GM21360 (cell line): ENCODE data around the gene CHN2.

ENCODE experiments used
- ATAC-seq: cut with Tn5 transposase; IDR thresholded peaks from one replicate; pipeline ENCODE4 v1.9.1; 2021; ENCODE audit warnings: mild to moderate bottlenecking, moderate library complexity; ENCODE audit not compliant: unreplicated experiment

Gene CHN2

DNA sequence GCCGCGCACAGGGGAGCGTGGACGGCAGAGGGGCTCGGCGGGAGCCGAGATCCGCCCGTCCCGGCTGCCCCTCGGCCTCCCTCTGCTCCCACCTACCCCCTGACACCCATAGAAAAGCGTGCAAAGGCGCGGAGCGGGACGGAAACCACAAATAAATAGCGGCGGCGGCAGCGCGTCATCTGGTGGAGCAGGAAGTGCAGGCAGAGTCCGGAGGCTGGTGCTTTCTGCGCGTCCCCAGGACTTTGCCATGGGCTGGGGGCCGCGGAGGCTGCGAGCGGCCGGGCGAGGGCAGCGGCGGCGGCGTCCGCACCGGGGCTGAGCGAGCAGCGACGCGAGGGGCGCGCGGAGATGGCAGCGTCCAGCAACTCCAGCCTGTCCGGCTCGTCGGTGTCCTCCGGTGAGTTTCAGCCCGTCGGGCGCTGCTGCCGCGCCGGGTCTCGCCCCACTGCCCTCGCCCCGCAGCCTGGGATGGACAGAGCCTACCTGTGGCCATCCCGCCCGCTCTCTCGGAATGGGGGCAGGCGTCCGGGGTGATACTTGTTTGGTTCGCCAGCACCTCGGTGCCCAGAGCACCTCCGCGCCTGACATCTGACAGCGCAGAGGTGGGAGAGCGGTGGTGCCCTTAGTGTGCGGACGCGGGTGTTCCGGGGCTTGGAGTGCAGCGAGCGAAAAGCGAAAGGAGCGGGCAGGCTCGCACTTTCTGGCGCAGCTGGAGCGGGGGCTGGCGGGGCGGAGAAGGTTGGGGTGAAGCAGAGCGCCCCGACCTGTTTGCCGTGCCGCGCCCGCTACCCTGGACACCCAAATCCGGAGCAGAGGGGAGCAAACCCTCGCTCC lies at the start of gene CHN2:
CHN2 (plus strand) TSS at position 182 of the 834 bp plus-strand sequence.
- no peak for ATAC-seq

DNA sequence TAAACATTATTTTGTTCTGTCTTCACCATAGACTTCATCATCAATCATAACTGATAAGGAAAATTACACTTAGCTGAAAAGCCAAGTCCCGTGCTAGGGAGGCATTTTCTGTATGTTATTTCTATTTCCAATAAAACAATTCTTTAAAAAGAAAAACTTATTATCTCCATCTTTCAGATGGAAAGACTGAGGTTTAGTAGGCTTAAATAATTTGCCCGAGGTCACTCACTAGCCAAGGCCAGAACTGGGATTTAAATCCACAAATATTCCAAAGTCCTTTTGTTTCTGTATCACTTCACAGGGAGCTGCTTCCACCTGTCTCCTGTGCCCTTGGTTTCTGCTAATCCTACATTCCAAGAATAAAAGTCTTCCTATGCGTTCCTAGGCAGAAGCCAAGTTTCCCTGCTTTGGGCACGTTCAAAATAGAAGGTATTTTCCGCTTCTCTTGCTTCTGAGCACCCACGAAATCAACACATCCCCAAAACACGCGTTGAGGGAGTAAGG lies 49.0 kb upstream of the CHN2 start:
- no peak for ATAC-seq

DNA sequence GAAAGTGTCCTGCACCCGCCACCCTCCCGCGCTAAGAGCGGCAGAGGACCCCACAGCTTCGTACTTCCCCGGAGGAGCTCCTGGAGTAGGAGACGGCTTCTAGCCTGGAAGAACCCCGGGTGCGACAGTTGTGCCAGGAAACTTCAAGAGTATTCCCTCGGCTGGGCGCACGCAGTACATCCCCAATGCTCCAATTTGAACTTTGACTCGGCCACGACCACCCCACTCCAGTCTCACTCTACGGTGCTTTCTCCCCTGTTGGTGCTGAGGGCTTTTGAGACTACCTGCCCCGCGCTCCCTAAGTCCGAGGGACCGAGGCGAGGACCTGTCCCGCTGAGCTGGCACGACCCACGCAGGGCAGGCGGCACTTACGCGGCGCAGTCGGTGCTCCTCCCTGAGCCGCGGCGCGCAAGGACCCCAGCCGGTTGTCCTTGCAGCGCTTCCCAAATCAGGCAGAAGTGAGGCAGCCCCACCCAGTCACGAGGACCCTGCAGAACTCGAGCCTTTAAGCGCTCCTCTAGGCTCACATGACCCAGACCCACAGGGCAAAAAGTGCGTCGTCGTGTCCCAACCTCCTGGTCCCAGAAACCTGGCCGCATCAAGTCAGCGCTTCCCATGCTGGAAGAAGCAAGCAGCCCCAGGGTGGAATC lies 48.4 kb upstream of the CHN2 start, which contains the start of gene CPVL:
CPVL (minus strand) TSS at position 481 of the 650 bp plus-strand sequence. CDS start 25,476 bp downstream, outside the sequence.
- no peak for ATAC-seq

DNA sequence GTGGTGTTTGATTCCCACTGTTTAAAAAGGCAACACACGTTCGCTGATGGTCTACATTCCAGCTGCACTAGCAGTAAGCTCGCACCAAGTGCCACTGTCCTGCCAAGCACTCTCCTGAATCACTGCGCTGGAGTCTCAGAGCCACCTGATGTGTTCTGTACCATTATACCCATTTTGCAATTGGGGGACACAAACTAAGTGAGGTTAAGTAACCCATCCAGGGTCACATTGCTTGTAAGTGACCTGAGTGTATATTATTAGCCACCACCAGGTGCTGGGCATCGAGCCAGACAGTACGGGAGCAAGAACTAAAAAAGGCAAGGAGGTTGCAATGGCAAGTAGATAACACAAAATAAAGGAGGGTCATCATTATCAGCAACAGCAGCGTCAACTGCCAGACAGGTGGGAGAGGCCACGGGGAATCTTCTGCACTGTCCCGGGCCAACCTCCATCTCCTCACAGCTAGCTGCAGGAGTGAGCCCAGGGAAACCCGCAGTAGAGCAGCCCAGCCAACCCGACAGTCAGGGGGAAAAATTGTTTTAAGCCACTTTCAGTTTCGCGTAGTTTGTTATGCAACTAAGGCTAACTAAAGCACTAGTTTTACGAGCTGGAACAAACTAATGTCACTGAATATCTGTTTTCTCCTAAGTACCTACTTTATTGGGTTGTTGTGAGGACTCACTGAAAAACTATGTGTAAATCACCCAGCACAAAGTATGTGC lies 47.5 kb upstream of the CHN2 start:
- ATAC-seq, result no peak

DNA sequence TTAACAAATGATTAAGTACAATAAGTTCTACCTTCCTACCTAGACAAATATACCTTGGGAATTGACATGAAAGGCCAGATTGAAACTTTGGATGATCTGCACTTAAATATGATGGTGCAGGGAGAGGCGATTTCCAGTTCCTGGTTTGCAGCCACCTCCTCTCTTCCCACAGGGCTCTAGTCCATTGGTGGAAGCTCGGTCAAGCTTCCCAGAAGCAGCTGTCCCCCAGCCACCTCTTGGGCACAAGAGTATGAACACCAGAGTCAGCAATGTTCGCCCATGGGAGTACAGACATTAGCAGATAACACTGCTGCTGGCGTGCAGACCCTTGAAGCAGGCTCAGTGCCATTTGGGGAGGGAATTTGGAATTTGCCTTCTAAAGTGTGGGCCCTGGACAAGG lies 46.8 kb upstream of the CHN2 start:
- no peak for ATAC-seq

DNA sequence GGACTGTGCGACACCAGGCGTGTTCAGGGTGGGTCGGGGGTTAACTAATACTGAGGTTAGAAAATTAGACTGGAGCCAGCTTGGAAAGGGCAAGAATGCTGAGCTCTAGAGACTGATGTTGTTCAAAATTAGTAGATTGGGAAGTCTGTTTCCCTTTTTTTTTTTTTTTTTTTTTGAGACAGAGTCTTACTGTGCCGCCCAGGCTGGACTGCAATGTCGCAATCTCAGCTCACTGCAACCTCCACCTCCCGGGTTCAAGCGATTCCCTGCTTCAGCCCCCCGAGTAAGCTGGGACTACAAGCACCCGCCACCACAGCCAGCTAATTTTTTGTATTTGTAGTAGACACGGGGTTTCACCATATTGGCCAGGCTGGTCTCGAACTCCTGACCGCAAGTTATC lies 45.5 kb upstream of the CHN2 start:
- ATAC-seq, result no peak

DNA sequence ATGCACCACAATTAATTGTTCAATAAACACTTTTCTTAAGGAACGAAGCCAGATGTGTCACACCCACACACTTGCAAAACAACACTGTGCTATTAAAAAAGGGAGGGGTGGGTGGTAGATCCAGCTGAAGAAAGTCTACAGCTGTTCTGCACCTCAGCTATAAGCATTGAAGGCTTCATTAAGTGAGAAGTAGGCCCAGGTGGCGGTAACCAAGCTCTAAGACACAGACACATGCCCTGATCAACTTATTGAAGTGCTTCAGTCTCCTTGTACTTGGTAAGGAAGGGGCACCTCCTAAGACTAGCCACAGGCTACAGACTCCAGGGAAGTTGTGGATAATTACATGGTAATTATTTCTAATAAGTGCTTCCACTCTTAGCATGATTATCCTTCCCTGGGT lies 43.7 kb upstream of the CHN2 start:
- no peak for ATAC-seq

DNA sequence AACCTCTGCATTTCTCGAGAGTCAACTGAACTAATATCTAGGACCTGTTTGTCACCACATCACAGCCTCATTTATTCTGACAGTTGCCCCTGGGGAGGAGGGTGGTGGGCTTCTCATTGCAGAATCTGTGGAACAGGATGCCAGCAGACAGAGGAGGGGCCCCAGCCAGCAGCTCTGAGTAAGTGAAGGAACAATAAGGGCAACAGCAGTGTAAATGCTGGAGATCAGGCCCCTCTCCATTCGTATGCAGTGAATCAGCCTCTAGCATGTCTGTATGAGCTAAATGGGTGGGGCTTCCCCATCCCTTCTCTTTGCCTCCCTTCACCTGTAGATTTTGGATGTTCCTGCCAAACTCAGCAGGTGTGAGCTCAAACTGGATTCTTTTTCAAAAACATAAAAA lies 40.5 kb upstream of the CHN2 start:
- no peak for ATAC-seq

DNA sequence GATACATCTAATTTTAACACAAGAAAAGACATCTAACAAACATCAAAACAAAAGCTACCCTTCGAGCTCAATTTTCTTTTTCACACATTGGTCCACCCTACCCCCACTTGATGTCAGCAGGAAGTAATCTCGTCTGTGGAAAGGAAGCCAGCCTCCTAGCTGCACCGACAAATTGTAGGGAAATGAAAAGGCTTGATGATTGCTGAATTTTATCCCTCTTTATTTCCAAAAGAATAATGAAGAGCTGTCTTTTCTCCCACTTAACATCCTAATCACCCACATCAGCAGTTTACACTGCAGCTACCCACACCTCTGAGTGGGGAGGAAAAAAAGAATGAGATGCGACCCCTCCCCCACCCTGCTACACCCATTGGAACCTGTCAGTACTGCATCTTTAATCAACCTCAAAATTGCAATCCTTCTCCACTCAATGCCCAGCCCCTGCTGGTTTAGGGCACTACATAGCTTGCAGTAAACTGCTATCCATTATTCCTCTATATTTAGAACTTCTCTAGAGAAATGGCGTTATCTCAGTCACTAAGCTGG lies 37.6 kb upstream of the CHN2 start:
- ATAC-seq, result no peak

DNA sequence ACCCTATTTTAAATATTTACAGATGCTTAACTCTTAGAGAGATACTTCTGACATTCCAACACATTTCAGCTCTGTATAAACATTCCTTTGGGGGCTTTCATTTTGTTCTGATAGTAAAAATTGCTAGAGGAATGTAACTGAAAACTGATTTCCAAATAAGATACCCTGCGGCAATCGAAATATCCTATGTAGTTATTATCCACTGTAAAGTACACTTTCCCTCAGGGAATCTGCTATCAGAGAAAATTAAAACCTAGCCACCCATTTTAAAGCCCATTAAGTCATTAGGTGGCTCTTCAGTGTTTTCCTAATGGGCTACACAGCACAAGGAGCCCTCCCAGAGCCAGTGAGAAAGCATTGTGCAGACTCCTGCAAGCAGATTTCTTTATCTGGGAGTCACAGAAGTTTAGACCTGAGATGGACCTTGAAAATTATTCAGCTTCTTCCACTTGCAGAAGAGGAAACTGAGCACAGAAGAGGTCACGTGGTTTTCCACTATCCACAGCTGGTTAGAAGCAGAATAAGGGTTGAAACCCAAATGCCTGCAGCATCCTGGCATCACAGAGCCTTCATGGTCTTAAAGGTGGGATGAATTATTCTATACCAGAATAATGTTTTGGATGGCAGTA lies 35.7 kb upstream of the CHN2 start:
- ATAC-seq, result no peak

DNA sequence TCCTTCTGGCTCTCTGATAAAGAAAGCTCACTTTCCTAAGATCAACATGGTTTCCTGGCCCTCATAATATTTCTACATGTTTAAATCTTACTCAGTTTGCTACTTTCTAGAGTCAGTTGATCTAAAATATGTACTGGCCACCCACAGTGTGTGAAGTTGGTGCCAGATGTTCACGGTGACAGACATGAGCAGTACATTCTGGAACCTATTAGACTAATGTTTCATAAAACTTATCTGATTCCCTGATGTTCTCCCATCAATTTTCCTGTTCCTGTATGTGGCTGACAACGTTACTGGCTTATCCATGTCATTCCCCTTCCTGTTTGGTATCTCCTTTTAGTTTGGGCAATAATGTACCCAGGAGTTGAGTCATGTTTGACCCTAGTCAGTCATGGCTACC lies 34.5 kb upstream of the CHN2 start:
- ATAC-seq, result no peak

DNA sequence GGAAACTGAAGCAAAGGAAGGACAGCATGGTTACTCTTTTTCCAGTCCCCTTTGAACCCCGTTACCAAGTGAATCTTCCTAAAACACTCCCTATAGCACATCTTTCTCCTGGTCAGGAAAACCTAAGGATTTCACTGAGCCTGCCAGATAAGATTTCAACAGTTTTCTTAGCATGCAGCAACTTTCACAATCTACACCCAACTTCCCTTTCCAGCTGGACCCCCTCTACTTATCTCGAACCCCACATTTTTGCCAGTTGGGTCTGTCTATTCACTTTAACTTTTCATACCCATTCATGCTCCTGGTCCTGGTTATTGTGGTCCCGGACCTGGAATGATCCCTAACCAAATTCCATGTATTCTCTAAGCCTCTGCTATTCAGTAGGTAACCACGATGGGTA lies 33.3 kb upstream of the CHN2 start:
- ATAC-seq, result no peak

DNA sequence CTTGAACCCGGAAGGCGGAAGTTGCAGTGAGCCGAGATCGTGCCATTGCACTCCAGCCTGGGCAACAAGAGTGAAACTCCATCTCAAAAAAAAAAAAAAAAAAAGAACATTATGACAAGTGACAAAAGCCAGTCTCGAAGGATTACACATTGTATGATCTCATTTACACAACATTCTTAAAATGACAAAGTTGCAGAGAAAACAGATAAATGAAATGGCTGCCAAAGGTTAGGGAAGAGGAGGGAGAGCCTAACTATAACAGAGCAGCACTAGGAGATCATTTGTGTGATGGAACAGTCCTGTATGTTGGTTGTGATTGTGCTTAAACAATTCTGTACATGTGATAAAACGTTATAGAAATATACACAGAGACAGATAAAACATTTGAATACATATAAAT lies 32.0 kb upstream of the CHN2 start:
- no peak for ATAC-seq

DNA sequence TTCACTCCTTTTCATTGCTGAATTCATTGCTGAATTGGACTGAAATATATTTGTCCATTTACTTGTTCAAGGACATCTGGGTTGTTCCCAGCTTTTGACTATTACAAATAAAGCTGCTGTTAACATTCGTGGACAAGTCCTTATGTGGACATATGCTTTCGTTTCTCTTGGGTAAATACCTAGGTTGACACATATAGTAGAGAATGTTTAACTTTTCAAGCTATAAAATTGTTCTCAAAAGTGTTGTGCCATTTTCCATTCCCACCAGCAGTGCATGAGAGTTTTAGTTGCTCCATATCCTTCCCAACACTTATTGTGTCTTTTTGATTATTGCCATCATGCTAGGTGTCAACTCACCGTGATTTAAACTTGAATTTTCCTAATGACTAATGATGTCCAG lies 30.7 kb upstream of the CHN2 start:
- ATAC-seq, result no peak

DNA sequence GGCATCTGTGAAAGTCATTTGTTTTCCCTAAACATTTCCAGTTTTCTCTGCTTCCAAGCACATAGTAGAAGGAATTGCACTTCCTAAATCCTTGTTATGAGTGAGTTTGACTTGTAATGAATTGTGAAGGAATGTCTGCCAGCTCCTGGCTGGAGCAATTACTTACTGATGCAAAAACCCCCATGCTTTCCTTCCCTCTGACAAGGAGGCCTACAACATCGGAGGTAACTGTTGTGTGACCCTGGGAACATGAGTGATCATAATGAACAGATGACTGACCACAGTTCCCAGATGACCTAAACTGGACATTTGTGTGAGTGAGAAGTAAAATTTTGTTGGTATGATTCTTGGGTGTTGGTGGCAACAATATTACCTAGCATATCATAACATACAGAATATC lies 26.9 kb upstream of the CHN2 start:
- no peak for ATAC-seq

DNA sequence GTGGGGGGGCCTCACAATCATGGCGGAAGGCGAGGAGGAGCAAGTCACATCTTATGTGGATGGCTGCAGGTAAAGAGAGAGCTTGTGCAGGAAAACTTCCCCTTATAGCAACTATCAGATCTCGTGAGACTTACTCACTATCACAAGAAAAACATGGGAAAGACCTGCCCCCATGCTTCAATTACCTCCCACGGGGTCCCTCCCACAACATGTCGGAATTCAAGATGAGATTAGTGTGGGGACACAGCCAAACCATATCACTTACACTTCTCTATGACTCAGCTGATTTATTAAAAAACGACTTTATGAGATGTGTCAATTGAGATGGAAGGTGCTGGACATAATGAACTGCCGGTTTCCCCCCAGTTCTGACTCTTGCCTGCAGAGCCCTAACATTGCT lies 23.8 kb upstream of the CHN2 start:
- no peak for ATAC-seq

DNA sequence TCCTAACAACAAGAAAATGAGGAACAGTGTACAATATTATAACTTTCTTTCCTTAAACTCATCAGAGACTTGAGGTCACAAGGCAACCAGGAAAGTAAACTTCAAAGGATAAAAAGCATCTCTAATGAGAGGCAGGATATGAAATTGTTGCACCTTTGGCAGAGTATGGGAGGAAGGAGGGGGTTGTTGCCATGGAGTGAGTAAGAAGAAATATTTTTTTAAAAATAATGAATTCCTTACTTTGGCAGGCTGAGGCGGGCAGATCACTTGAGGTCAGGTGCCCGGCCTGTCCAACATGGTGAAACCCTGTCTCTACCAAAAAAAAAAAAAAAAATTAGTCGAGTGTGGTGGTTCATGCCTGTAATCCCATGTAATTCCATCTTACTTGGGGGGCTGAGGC lies 21.1 kb upstream of the CHN2 start:
- ATAC-seq, result no peak

DNA sequence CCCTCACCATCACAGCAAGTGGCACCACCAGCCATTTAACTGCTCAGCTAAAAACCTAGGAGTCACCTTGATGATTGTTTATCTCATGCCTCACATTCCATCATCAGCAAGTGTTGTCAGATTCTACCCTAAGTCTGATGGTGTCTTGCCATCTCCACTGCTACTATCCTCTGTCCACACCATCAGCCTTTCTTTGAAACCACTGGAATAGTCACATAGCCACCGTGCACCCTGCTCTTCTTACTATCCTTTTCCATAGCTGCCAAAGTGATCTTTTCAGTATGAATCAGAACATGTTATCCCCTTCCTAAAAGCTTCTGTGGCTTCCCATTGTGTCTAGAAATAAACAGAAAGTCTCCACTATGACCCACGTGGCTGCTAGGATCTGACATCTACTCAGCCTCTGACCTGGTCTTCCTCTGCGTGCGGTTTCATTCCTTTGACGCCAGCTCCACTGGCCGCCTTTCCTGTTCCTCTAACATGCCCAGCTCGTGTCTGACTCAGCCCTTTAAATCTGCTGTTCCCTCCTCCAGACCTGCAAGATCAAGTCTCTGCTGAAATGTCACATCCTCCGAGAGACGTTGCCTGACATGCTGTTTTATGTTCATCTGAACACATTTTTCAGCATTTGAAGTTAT lies 16.5 kb upstream of the CHN2 start:
- ATAC-seq, result no peak

DNA sequence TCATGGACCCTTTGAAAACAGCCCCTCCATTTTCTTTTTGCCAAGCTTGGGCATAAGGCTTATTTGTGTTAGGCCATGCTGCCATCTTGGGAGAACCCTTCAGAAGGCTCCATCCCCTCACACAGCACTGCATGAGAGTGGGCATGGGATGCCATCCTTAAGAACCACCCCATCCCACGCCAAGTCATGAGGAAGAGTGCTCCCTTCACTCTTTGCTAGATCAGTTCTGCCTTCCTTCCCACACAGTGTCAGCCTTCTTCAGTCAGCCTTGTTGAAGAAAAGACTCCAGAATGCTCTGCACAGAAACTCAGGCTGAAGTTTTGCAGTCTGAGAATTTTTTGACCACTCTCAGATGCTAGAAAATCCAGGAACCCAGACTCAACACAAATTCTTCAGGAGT lies 15.5 kb upstream of the CHN2 start:
- no peak for ATAC-seq

DNA sequence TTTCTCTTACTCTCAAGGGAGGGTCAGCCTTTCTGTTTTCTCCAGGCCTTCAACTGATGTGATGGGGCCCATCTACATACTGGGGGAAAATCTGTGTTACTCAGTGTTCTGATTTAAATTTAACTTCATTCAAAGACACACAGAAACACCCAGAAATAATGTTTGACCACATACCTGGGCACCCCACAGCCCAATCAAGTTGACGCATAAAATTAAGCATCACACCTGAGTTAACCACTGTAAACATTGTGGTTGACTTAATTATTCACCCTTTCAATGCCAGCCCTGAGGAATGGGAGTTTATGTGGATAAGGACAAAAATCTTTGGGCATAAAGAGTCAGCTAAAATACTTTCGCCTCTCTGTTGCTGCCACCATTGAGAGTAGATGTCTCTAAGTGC lies 10.0 kb upstream of the CHN2 start:
- no peak for ATAC-seq
